A549 (cell line): ENCODE measurements around the gene ADCY4.

Experiments used
- BHLHE40 ChIP-seq: IDR thresholded peaks from 2 replicates; pipeline ENCODE4 v1.6.1; 2012; ENCODE audit warnings: low read depth, low read length, inconsistent platforms
- EP300 ChIP-seq, 2 experiments: fragments of >200 bp; sonication (Bioruptor Twin); formaldehyde crosslinking; IDR thresholded peaks; 2 replicates in 1 of 2; 3 replicates in 1 of 2; pipeline ENCODE4 v1.6.1; 2016 to 2017
- FOSB ChIP-seq: fragments of 250-450 bp; sonication (Bioruptor Pico); IDR thresholded peaks from 2 replicates; pipeline ENCODE4 v1.5.0; 2020; ENCODE audit warnings: mild to moderate bottlenecking, moderate library complexity
- JUN ChIP-seq, 2 experiments: fragments of >200 bp; sonication (Bioruptor Twin); formaldehyde crosslinking; IDR thresholded peaks; 2 replicates in 1 of 2; 3 replicates in 1 of 2; pipeline ENCODE4 v1.6.1; 2016 to 2017
- JUNB ChIP-seq: fragments of >200 bp; sonication (Bioruptor Twin); formaldehyde crosslinking; IDR thresholded peaks from 2 replicates; pipeline ENCODE4 v1.6.1; 2016
- MAZ ChIP-seq: fragments of 150-350 bp; IDR thresholded peaks from 2 replicates; pipeline ENCODE4 v1.6.1; 2014; ENCODE audit warnings: antibody characterized with exemption, low read depth, low read length, borderline replicate concordance
- TF ChIP-seq, protein P1 (sequence below): fragments of >200 bp; sonication (Bioruptor Twin); formaldehyde crosslinking; IDR thresholded peaks from 3 replicates; pipeline ENCODE4 v1.5.1; 2016

GRCh38 chr14:24284501-24285035 is 50.3 kb downstream of the ADCY4 start:
- TF ChIP-seq, protein P1, sequence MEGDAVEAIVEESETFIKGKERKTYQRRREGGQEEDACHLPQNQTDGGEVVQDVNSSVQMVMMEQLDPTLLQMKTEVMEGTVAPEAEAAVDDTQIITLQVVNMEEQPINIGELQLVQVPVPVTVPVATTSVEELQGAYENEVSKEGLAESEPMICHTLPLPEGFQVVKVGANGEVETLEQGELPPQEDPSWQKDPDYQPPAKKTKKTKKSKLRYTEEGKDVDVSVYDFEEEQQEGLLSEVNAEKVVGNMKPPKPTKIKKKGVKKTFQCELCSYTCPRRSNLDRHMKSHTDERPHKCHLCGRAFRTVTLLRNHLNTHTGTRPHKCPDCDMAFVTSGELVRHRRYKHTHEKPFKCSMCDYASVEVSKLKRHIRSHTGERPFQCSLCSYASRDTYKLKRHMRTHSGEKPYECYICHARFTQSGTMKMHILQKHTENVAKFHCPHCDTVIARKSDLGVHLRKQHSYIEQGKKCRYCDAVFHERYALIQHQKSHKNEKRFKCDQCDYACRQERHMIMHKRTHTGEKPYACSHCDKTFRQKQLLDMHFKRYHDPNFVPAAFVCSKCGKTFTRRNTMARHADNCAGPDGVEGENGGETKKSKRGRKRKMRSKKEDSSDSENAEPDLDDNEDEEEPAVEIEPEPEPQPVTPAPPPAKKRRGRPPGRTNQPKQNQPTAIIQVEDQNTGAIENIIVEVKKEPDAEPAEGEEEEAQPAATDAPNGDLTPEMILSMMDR: no peak
- TF ChIP-seq EP300 (IDR thresholded peaks at IDR 0.05) (no peak), JUN (IDR thresholded peaks at IDR 0.05) (no peak), FOSB (CRISPR knock-in tag) (no peak), BHLHE40 (no peak), JUNB (no peak), MAZ (no peak)
